NCI-H510A (cell line): Measurements from ENCODE around the gene MCM6.
"Not testable (repeated sequence)": the region's sequence is repeated elsewhere in the genome, so short reads cannot be mapped to it uniquely, and the experiment has no call there.

Experiments
- DNase-seq: peaks from one replicate; lab custom pipeline; 2025; lab: John Stamatoyannopoulos, UW

MCM6 gene

DNA sequence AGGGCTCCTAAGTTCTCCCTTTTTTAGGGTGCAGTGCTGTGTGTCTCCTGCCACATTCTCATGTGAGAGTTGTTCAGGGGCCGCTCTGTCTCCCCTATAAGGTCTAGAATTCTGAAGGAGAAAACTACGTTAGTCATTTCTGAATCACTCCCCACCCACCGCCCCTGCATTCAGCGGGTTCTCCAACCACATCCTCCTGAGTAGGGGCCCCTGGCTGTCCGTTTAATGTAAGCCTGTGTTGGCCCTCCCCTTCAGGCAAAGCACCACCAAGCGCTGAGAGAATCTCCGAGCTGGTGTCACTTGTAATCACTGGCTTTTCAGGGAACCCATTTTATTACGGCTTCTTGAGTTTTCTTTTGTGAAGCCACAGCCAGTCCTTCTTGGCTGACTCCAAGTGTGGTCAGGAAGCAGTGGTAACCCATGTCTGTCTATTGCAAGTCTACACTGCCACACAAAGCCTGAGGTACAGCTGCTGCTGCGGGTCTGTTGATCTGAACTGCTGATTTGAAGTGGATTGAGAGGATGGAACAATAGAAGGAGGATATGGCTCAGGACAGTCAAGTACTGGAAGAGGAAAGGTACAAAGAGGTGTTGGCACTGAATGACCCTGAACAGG is 56.1 kb downstream of the MCM6 start:
- peak; percentile 61 for DNase-seq

DNA sequence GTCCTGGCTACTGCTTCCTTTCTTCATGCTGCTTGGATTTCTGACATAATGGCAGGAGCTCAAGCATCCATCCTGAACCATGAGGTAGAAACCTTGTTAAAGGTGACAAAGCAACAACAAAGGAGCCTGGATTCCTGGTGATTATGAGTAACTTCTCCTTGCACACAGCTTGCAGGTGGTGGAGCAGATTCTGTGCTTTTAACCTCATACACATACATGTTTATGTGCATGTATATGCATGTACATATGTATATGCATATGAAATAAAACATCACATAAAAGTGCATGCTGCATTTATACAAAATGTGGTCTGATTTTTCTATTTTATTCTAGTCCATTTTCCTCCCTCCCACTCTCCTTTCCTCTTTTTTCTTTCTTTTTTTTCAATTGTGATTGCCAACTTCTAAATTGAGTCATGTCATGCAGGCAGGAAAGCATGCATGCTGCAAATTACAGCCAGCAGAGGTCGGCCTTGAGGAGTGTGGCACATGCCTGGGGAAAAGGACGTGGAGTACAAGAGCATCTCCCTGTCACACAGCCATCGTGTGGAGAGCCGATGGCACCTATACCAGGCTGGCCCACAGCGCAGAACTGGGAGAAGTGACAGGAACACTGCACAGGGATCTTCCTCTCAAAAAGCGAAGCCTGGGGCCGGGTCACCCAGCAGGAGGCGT is 57.2 kb downstream of the MCM6 start:
- DNase-seq, result peak; percentile 28

DNA sequence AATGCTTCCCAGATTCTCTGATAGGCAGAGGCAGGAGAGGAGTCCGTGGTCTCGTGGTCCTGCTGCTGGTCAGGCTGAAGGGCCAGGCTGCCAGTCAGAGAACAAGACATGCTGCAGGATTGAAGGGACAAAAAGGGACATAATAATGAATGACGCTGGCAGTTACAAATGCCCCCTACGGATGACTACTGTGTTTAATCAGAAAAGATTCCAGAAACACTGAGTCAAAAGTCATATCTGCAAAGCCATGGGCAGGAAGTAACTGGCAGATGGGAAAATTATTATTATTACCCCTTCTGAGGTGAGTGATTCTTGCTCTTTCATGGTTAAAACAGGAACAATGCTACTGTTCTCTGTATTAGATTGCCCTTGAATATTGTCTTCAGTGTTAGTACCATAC is 58.3 kb downstream of the MCM6 start:
- no peak for DNase-seq

DNA sequence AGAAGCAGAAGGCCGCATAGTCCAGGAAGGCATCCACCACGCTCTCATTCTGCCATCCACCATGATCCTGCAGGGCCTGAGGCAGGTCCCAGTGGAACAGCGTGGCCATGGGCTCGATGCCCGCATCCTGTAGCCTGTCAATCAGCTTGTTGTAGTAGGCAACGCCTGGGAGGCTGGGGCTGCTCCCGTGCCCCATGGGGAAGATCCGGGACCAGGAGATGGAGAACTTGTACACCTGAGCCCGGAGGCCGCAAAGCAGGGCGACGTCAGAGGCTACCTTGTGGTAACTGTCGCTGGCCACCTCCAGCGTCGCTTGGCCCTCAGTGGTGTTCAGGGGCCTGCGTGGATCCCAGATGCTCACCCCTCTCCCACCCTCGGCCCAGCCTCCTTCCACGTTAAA is 58.8 kb downstream of the MCM6 start:
- no peak for DNase-seq

DNA sequence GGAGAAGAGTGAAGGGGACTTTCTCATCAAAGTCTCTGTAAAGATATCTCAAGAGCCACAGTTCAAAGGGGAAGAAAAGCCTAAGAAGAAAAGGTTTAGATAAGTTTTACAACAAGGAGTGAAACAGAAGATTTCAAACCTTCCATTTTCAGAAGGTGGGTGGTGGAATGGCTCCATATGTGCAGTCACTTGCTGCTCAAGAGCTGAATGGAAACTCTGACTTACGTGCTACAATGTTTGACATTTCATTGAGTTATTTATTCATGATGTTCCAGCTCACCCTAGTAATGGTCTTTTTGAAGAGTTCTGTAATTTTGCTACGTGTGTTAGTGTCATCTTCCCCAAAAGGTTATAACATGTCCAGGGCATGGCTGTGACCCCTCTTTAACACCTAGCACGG is 61.0 kb downstream of the MCM6 start:
- no peak for DNase-seq

DNA sequence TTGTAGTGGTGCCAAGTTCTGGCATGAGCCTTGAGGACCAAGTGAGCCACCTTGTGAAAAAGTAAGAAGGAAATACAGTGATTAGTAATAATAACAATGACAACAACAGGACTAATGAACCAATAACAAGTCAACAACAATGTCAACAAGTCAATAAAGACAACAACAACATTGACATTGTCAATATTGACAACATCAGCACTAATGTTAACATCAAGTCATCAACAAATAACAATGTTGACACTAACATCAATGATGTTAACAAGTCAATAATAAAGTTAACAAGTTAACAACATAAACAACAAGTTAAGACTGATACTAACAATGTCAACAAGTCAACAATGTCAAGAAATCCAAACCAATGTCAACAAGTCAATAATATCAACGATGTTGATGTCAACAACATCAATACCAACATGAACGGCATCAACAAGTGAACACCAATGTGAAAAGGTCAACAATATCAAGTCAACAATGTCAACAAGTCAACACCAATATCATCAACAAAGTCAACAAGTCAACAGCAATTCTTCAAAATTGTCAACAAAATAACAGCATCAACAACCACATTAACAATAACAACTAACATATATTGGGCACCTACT is 63.2 kb downstream of the MCM6 start:
- DNase-seq, result no peak

DNA sequence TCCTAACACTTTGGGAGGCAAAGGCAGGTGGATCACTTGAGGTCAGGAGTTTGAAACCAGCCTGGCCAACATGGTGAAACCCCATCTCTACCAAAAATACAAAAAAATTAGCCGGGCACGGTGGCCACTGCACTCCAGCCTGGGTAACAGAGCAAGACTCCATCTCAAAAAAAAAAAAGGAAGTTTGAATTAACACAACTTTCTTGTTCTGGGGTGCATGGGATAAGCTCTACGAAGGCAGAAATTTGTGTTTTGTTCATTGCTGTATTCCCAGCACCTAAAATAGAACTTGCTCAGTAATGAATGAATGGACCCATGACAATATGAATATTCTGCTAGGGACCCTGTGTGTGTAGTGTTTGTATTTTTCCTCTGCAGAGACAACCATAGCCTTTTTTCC is 68.4 kb downstream of the MCM6 start:
- not testable (repeated sequence) for DNase-seq

DNA sequence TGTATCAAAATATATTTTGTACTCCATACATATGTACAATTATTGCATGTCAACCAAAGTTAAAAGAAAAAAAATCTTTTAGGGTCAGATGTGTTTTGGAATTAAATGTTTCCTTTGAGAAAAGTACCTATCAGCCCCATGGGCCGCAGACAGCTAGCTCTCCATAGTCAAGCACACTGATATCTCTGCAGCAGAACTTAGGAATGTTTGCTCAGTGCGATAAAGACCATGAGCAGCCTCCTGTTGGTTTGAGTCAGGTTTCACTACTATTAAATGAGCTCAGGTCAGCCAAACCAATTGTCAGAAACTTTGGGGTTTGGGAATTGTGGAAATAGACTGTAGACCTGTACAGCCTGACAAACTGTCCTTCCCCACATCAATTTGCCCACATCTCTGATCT is 73.0 kb downstream of the MCM6 start:
- no peak for DNase-seq

DNA sequence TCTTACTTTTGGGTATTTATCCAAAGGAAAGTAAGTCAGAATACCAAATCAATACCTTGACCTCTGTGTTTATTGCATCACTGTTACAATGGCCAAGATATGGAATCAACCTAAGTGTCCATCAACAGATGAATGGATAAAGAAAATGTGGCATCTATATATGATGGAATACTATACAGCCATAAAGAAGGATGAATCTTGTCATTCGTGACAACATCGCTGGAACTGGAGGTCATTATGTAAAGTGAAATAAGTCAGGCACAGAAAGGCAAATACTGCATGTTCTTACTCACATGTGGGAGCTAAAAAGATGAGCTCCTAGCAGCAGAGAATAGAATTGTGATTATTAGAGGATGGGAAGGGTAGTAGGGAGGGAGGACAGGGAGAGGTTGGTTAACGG is 73.9 kb downstream of the MCM6 start:
- DNase-seq, result no peak

DNA sequence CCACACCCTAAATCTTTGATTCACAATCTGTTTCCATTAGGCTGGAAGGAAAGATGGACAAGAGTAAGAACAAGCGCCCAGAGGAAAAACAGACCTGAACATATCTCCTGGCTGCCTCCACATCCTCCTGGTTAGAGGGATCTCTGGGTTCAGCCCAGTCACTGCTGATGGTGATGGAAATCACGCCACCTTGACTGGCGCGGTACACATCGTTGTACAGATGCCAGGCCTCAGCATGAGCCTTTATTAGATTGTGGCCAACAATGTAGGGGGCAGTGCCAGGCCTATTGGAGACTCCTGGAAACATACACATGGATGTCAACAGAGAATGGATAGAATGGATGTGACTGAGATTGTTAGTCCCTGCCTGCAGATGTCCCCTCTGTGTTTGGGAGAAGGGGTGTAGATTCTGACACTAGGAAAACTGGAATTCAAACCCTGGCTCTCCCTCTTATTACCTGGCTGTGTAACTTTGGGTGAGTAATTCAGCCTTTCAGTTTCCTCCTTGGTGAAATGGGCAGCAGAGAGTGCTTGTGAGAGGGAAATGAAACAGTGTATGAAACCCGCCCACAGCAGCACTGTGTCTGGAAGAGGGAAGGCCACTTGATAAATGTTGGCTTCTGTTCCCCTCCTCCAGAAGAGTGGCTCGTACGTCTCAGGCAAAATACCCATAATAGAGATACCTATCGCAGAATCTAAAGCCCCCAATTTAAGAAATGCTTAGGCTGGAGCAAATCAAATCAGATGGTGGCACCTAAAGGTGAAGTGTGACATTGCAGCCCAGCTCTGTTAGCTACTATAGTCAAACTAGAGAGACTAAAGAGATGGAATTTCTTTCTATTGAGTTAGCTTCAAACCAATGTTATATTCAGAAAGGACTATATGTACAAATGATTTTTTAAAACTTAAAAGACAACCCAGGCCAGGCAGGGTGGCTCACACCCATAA is 75.5 kb downstream of the MCM6 start:
- DNase-seq, result no peak

DNA sequence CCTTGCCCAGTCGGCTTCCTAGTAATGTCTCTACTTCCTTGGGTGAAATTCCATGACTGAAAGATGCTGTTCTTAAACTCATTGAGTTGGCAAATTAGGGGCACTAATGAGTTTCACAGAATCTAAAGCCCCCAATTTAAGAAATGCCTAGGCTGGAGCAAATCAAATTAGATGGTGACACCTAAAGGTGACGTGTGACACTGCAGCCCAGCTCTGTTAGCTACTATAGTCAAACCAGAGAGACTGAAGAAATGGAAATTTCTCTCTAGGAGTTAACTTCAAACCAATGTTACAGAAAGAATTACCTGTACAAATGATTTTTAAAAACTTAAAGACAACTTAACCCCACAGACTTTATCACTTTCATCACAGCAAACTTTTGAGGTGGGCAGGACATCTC is 76.5 kb downstream of the MCM6 start:
- DNase-seq, result no peak

DNA sequence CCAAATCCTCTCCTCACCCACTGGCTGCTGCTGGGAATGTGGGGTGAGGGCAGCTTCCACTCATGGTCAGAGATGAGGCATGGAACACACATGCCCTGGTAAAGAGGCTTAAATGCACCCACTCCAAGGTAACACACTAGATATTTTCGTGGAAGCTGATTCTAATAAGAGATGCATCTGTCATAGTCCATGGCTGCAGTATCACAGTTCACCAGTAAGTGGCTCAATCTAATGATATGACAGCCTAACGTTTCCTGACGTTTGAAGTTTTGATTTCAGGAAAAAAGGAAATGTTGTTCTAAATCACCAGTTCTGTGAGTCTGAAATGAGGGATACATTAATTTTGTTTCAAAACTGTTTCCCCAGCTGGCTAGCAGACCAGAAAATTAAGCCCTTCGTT is 77.5 kb downstream of the MCM6 start:
- no peak for DNase-seq

DNA sequence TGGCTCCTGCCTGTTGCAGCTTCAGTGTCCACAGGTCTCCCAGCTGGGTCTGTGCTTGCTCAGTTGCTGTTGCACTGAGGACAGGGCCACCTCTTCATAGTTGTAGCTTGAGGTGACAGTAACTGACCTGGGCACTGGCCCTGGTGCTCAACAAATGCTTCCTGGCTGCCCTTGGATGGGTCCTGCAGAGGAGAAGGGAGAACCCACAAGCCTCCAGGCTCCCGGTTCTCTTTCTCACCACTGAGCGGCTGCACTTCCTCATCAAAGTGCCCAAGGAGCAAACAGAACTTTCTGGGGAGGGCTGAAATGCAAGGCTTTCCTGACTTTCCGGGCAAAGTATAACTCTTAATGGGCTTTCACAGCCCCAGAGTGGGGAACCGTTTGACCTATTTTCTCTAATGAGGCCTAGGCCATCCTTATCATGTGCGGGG is 78.0 kb downstream of the MCM6 start:
- no peak for DNase-seq

DNA sequence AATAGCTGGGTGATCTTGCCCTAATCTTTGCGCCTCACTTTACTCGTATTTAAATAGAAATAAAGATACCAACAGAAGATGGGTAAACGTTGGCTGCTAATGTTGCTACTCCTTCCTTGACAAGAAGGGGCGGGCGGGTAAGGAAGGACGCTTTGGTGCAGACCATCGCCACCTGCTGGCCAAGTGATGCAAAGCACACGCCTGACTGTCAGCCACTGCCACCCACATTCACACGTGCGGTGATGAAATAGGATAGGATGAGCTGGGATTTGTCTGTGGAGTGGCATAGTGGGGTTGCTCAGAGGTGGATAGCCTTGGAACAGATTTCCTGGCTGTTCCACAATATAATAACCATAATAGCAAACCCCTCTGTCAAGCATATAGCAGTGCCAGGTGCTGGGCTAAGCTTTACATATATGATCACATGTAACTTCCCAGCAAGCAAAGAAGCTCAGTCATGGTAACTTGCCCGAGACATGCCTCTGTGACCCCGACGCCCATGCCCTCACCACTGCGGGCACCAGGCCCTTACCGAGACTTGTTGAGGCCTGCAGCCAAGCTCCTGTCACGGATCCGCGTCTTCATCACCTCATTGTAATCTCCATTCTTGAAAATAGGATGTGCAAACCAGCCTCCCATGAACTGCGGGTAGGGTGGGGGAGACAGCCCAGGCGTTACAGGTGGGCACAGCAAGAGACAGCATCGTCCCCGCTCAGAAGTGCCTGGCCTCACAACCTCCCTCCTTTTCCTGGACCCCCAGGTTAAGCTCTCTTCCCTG is 78.6 kb downstream of the MCM6 start:
- peak; percentile 49 for DNase-seq

DNA sequence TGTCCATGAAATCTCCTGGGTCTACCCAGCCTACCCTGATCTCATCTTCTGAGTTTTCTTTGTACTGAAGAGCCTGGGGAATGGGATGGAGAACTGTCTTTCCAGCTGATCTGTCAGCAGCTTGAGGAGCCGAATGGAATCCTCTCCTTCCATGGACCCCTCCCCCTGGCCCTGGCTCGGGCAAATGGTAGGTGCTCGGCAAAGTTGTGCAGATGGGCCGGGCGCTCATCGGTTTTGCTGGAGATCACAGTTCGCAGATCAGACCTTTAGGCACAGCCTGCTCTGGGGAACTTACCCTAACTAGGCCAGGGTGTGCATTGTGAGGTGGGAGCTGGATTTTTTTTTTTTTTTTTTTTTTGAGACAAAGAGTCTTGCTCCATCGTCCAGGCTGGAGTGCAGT is 79.6 kb downstream of the MCM6 start:
- no peak for DNase-seq

DNA sequence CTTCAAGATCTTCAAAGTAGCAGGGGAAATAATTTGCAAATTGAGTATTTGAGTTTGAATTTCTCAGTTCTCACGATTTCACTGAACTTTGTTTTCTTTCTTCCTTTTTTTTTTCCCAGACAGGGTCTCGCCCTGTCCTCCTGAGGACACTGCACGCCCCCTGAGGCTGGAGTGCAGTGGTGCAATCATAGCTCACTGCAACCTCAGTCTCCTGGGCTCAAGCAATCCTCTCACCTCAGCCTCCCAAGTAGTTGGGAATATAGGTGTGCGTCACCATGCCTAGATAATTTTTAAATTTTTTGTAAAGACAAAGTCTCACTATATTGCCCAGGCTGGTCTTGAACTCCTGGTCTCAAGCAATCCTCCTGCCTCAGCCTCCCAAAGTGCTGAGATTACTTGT is 80.6 kb downstream of the MCM6 start:
- DNase-seq, result not testable (repeated sequence)

DNA sequence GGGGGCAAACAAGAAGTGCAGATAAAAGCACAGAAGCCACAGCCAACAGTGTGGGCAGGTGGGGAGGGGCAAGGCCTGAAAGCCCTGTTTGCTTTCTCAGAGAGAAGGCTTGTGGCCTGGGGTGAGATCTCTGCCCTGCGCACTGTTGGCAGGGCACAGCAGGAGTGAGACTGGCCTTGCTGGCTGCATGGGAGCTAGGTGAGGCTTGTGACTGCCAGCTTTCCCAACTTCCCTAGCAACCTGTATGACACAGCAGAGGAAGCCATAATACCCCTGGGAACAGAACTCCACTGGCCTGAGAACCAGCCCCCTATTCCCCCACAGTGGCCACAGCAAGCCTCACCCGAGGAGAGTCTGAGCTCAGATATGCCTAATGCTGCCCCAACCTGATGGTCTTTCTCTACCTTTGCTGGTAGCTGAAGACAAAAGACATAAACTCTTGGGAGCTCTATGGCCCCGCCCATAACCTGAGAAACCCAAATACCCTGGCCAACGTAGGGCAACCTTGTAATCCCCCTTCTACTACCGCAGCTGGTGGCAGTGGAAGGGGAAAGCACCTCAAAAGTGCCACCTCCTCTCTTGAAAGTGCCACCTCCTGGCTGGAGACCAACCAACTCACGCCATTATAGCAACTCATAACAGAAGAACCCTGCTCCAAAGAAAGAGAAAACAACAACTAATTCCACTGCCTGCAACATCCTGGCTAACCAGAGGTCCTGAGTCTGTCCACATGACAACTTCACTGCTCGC is 83.7 kb downstream of the MCM6 start:
- no peak for DNase-seq

DNA sequence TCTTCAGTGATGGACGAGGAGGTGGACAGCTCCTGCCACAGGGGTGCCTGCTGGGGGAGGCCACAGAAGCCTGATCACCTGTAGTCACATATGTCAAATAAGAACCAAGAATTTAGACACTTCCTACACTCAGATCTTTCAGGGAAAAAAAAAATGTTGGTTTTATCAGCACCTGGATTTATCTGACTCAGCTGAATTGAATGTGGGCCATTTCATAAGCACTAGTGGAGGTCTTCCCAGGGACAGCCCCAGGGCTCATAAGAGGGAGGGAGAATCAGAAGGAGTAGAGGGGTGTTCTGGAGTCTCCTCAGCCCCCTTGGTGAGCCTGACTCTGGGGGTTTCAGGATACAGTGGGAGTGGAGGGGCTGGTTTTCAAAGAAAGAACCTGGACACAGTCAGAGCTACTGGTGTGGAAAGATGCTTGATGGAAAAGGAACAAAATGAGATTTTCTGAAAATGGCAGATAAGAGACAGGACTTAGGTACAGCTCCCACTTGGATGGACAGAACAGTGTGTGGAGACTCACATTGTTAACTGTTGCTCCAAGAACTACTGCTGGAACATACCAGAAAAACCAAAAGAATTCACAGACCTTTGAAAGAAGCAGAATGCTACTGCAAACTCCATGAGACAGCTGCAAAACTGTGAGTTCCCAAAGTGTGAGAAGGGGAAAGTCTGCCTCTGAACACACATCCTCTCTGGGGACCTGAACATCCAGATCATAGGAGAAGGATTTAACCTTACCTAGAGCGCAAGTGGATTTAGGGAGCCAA is 84.6 kb downstream of the MCM6 start:
- no peak for DNase-seq

DNA sequence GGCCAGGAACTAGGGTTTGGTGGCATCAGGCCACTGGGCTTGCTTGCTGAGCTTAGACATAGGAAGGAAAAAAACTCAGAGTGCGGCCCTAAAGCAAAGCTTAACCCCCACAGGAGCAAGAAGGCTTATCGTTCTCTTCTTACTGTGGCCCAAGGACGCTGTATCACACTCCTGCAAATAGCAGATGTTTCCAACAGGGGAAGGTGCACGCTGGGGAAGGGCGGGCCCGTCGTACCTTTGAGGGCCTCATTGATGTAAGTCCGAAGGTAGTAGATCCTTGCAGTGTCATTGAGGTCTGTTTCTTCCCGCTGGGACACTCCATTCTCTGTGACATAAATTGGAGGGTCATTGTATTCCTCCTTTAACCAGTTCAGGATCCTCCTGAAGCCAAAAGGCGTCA is 85.8 kb downstream of the MCM6 start:
- no peak for DNase-seq
